ENCODE data around the gene BMP7.
A peak's percentile ranks its signal among the peaks of the same experiment; 100 is the strongest.

BMP7 gene

DNA sequence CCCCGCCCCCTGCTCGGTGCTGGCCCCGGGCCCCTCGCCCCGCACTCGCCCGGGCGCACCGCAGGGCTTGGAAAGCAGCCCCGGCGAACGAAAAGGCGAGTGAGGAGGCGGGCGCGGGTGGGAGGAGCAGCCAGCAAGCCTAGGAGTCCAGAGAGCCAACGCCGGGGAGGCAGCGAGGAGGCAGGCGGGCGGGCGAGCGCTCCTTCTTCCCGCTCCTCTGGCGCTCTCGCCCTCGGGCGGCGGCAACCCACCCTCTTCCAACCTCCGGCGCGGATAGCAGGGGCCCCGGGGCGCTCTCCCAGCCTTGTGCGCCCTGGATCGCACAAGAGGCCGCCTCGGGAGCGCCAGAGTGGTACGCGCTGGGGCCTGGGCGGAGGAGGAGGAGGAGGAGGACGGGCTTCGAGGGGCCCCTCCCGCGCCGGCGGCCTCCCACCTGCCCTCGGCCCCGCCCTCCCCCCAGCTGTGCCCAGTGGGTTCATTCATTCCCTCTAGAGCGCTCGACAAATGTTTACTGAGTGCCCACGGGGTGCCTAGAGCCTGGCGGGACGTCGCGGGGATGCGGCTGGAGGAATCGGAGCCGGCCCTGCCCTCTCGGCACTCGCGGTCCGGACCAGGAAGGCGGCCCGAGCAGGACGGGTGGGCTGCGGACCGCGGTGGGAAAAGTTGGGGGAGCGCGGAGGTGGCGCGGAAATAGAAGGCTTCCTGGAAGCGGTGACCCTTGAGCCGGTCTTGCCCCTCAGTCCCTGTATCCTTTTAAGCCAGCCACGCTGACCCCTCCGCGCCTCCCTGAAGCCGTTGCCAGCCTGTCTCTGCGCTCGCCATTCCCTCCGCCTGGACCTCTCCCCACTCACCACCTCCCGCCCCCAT lies at the start of gene BMP7 (continued):
- TF ChIP-seq, protein P1, sequence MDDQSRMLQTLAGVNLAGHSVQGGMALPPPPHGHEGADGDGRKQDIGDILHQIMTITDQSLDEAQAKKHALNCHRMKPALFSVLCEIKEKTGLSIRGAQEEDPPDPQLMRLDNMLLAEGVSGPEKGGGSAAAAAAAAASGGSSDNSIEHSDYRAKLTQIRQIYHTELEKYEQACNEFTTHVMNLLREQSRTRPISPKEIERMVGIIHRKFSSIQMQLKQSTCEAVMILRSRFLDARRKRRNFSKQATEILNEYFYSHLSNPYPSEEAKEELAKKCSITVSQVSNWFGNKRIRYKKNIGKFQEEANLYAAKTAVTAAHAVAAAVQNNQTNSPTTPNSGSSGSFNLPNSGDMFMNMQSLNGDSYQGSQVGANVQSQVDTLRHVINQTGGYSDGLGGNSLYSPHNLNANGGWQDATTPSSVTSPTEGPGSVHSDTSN (CRISPR knock-in tag; IDR thresholded peaks at IDR 0.05): peak; percentile 51; the same call in 1 of the 2 replicates
- TF ChIP-seq, protein P2, sequence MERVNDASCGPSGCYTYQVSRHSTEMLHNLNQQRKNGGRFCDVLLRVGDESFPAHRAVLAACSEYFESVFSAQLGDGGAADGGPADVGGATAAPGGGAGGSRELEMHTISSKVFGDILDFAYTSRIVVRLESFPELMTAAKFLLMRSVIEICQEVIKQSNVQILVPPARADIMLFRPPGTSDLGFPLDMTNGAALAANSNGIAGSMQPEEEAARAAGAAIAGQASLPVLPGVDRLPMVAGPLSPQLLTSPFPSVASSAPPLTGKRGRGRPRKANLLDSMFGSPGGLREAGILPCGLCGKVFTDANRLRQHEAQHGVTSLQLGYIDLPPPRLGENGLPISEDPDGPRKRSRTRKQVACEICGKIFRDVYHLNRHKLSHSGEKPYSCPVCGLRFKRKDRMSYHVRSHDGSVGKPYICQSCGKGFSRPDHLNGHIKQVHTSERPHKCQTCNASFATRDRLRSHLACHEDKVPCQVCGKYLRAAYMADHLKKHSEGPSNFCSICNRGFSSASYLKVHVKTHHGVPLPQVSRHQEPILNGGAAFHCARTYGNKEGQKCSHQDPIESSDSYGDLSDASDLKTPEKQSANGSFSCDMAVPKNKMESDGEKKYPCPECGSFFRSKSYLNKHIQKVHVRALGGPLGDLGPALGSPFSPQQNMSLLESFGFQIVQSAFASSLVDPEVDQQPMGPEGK (tag by site-specific recombination; IDR thresholded peaks at IDR 0.05): peak; percentile 91
- TF ChIP-seq ZNF2 (tag by site-specific recombination; IDR thresholded peaks at IDR 0.05) (0 out of 2 replicates have a peak, but pooled peaks have one; percentile 13), TRIM28 (IDR thresholded peaks at IDR 0.05; ENCODE audit: borderline replicate concordance, low read length) (no peak), ZFP69B (tag by site-specific recombination; IDR thresholded peaks at IDR 0.05) (peak; percentile 51), ZNF324 (tag by site-specific recombination; IDR thresholded peaks at IDR 0.05) (no peak), EGR2 (tag by site-specific recombination; IDR thresholded peaks at IDR 0.05; ENCODE audit: low read depth) (peak; percentile 94), GLIS1 (tag by site-specific recombination; IDR thresholded peaks at IDR 0.05) (peak; percentile 97), ZNF23 (tag by site-specific recombination; IDR thresholded peaks at IDR 0.05; ENCODE audit: borderline replicate concordance) (no peak), ZNF664 (tag by site-specific recombination; IDR thresholded peaks at IDR 0.05) (no peak), SP3 (tag by site-specific recombination; IDR thresholded peaks at IDR 0.05) (peak; percentile 91), ZNF596 (tag by site-specific recombination; IDR thresholded peaks at IDR 0.05) (no peak), ZNF335 (tag by site-specific recombination; conservative IDR thresholded peaks at IDR 0.05) (peak; percentile 79), ZNF174 (tag by site-specific recombination; IDR thresholded peaks at IDR 0.05) (no peak), REPIN1 (tag by site-specific recombination; IDR thresholded peaks at IDR 0.05; ENCODE audit: low read depth) (no peak), ZNF266 (tag by site-specific recombination; IDR thresholded peaks at IDR 0.05; ENCODE audit: low read depth) (no peak)
- TF ChIP-seq, protein P3, sequence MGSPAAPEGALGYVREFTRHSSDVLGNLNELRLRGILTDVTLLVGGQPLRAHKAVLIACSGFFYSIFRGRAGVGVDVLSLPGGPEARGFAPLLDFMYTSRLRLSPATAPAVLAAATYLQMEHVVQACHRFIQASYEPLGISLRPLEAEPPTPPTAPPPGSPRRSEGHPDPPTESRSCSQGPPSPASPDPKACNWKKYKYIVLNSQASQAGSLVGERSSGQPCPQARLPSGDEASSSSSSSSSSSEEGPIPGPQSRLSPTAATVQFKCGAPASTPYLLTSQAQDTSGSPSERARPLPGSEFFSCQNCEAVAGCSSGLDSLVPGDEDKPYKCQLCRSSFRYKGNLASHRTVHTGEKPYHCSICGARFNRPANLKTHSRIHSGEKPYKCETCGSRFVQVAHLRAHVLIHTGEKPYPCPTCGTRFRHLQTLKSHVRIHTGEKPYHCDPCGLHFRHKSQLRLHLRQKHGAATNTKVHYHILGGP (tag by site-specific recombination; IDR thresholded peaks at IDR 0.05): no peak
- TF ChIP-seq, protein P4, sequence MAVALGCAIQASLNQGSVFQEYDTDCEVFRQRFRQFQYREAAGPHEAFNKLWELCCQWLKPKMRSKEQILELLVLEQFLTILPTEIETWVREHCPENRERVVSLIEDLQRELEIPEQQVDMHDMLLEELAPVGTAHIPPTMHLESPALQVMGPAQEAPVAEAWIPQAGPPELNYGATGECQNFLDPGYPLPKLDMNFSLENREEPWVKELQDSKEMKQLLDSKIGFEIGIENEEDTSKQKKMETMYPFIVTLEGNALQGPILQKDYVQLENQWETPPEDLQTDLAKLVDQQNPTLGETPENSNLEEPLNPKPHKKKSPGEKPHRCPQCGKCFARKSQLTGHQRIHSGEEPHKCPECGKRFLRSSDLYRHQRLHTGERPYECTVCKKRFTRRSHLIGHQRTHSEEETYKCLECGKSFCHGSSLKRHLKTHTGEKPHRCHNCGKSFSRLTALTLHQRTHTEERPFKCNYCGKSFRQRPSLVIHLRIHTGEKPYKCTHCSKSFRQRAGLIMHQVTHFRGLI (tag by site-specific recombination; IDR thresholded peaks at IDR 0.05): peak; percentile 25; the same call in 1 of the 2 replicates
- TF ChIP-seq, protein P5, sequence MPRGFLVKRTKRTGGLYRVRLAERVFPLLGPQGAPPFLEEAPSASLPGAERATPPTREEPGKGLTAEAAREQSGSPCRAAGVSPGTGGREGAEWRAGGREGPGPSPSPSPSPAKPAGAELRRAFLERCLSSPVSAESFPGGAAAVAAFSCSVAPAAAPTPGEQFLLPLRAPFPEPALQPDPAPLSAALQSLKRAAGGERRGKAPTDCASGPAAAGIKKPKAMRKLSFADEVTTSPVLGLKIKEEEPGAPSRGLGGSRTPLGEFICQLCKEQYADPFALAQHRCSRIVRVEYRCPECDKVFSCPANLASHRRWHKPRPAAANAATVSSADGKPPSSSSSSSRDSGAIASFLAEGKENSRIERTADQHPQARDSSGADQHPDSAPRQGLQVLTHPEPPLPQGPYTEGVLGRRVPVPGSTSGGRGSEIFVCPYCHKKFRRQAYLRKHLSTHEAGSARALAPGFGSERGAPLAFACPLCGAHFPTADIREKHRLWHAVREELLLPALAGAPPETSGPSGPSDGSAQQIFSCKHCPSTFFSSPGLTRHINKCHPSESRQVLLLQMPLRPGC (tag by site-specific recombination; IDR thresholded peaks at IDR 0.05): no peak
- TF ChIP-seq, protein P6, sequence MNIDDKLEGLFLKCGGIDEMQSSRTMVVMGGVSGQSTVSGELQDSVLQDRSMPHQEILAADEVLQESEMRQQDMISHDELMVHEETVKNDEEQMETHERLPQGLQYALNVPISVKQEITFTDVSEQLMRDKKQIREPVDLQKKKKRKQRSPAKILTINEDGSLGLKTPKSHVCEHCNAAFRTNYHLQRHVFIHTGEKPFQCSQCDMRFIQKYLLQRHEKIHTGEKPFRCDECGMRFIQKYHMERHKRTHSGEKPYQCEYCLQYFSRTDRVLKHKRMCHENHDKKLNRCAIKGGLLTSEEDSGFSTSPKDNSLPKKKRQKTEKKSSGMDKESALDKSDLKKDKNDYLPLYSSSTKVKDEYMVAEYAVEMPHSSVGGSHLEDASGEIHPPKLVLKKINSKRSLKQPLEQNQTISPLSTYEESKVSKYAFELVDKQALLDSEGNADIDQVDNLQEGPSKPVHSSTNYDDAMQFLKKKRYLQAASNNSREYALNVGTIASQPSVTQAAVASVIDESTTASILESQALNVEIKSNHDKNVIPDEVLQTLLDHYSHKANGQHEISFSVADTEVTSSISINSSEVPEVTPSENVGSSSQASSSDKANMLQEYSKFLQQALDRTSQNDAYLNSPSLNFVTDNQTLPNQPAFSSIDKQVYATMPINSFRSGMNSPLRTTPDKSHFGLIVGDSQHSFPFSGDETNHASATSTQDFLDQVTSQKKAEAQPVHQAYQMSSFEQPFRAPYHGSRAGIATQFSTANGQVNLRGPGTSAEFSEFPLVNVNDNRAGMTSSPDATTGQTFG (tag by site-specific recombination; IDR thresholded peaks at IDR 0.05; ENCODE audit: borderline replicate concordance): no peak
- TF ChIP-seq, protein P7, sequence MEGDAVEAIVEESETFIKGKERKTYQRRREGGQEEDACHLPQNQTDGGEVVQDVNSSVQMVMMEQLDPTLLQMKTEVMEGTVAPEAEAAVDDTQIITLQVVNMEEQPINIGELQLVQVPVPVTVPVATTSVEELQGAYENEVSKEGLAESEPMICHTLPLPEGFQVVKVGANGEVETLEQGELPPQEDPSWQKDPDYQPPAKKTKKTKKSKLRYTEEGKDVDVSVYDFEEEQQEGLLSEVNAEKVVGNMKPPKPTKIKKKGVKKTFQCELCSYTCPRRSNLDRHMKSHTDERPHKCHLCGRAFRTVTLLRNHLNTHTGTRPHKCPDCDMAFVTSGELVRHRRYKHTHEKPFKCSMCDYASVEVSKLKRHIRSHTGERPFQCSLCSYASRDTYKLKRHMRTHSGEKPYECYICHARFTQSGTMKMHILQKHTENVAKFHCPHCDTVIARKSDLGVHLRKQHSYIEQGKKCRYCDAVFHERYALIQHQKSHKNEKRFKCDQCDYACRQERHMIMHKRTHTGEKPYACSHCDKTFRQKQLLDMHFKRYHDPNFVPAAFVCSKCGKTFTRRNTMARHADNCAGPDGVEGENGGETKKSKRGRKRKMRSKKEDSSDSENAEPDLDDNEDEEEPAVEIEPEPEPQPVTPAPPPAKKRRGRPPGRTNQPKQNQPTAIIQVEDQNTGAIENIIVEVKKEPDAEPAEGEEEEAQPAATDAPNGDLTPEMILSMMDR (tag by site-specific recombination; IDR thresholded peaks at IDR 0.05): no peak
- TF ChIP-seq, protein P8, sequence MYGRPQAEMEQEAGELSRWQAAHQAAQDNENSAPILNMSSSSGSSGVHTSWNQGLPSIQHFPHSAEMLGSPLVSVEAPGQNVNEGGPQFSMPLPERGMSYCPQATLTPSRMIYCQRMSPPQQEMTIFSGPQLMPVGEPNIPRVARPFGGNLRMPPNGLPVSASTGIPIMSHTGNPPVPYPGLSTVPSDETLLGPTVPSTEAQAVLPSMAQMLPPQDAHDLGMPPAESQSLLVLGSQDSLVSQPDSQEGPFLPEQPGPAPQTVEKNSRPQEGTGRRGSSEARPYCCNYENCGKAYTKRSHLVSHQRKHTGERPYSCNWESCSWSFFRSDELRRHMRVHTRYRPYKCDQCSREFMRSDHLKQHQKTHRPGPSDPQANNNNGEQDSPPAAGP (tag by site-specific recombination; IDR thresholded peaks at IDR 0.05): peak; percentile 69
